Natural killer cell treated with Interleukin-12 subunit alpha and Interleukin-12 subunit beta and Interleukin-15 and Interleukin-18, amount 100 ng/mL, for 72 hours (primary cell): ENCODE data around the gene TUBGCP6. TPM values are rescaled to one million over a fixed set of nuclear protein-coding genes. Genes with fewer than 3 reads are reported as not detected.

Experiments used
- ATAC-seq, 2 donors: fragments of 150-1000 bp; cut with Tn5 transposase in 1 of 2; sonication (Bioruptor Pico), chemical (Tn5 transposase) in 1 of 2; 2 replicates each; pipeline ENCODE4 v1.10.0; 2021
- DNase-seq: peaks from one replicate; pipeline ENCODE4 v3.0.0; 2022; ENCODE audit warnings: low spot score
- H3K27ac Mint-ChIP-seq, 2 donors: 1 replicate in 1 of 2; 2 replicates in 1 of 2; pipeline ENCODE4 v1.8.0; 2022; ENCODE audit warnings: mixed read lengths in 2 of 2, mild to moderate bottlenecking in 1 of 2, moderate library complexity in 1 of 2
- H3K27me3 Mint-ChIP-seq, 2 donors: 1 replicate in 1 of 2; 2 replicates in 1 of 2; pipeline ENCODE4 v1.8.0; 2022; ENCODE audit warnings: mixed read lengths in 2 of 2
- H3K36me3 Mint-ChIP-seq: one replicate; pipeline ENCODE4 v1.8.0; 2022; ENCODE audit warnings: mixed read lengths
- H3K4me1 Mint-ChIP-seq, 2 donors: 1 replicate in 1 of 2; 2 replicates in 1 of 2; pipeline ENCODE4 v1.8.0; 2022; ENCODE audit warnings: low read depth in 2 of 2, mixed read lengths in 2 of 2, mild to moderate bottlenecking in 1 of 2
- H3K4me3 Mint-ChIP-seq: one replicate; pipeline ENCODE4 v1.8.0; 2022; ENCODE audit warnings: mixed read lengths
- H3K9me3 Mint-ChIP-seq: 2 replicates; pipeline ENCODE4 v1.8.0; 2022; ENCODE audit warnings: mixed read lengths
- total RNA-seq, 2 donors: library from RNA; stranded (reverse); gene quantifications; one replicate each; pipeline ENCODE4 v1.2.3, GENCODE V29; 2022

The TUBGCP6 gene
- total RNA-seq, 2 donors from 2014 or later = 47.6 to 80.1 TPM

DNA sequence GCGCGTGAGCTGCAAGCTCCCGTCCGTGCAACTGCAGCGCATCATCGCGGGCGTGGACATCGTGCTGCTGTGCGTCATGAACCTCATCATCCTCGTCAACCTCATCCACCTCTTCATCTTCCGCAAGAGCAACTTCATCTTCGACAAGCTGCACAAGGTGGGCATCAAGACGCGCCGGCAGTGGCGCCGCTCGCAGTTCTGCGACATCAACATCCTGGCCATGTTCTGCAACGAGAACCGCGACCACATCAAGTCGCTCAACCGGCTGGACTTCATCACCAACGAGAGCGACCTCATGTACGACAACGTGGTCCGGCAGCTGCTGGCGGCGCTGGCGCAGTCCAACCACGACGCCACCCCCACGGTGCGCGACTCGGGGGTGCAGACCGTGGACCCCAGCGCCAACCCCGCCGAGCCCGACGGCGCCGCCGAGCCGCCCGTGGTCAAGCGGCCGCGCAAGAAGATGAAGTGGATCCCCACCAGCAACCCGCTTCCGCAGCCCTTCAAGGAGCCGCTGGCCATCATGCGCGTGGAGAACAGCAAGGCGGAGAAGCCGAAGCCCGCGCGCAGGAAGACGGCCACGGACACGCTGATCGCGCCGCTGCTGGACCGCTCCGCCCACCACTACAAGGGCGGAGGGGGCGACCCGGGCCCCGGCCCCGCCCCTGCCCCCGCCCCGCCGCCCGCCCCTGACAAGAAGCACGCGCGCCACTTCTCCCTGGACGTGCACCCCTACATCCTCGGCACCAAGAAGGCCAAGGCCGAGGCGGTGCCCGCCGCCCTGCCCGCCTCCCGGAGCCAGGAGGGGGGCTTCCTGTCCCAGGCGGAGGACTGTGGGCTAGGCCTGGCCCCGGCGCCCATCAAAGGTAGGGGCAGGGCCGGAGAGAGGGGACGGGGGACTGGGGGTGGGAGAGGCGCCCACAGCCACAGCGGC is 67.0 kb downstream of the TUBGCP6 start:
- H3K27me3 Mint-ChIP-seq = peaks cover 0 to 11% of the 10 kb centered on the region in 2 donors
- H3K4me3 Mint-ChIP-seq = no peak overlapping the region
- no peaks in the 10 kb centered on the region for H3K9me3 Mint-ChIP-seq
- ATAC-seq (no peak), DNase-seq (no peak)
- no peaks in the 10 kb centered on the region for H3K36me3 Mint-ChIP-seq
- H3K4me1 Mint-ChIP-seq = peaks cover 0 to 10% of the 10 kb centered on the region in 2 donors
- H3K27ac Mint-ChIP-seq = no peak overlapping the region

DNA sequence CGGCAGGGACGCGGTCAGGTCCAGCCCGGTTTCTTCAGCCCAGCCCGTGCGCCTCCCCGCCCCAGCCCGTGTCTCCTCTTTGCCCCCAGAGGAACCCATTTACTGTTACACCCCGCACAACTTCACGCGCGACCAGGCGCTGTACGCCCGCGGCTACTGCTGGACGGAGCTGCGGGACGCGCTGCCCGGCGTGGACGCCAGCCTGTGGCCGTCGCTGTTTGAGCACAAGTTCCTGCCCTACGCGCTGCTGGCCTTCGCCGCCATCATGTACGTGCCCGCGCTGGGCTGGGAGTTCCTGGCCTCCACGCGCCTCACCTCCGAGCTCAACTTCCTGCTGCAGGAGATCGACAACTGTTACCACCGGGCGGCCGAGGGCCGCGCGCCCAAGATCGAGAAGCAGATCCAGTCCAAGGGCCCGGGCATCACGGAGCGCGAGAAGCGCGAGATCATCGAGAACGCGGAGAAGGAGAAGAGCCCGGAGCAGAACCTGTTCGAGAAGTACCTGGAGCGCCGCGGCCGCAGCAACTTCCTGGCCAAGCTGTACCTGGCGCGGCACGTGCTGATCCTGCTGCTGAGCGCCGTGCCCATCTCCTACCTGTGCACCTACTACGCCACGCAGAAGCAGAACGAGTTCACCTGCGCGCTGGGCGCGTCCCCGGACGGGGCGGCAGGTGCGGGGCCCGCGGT is 67.8 kb downstream of the TUBGCP6 start:
- H3K27me3 Mint-ChIP-seq = peaks cover 0 to 16% of the 10 kb centered on the region in 2 donors
- peaks cover 0 to 10% of the 10 kb centered on the region in 2 donors for H3K4me1 Mint-ChIP-seq
- H3K36me3 Mint-ChIP-seq = no peaks in the 10 kb centered on the region
- H3K27ac Mint-ChIP-seq = no peak overlapping the region
- H3K9me3 Mint-ChIP-seq = no peaks in the 10 kb centered on the region
- no peak overlapping the region for H3K4me3 Mint-ChIP-seq
- DNase-seq (no peak), ATAC-seq (no peak)

DNA sequence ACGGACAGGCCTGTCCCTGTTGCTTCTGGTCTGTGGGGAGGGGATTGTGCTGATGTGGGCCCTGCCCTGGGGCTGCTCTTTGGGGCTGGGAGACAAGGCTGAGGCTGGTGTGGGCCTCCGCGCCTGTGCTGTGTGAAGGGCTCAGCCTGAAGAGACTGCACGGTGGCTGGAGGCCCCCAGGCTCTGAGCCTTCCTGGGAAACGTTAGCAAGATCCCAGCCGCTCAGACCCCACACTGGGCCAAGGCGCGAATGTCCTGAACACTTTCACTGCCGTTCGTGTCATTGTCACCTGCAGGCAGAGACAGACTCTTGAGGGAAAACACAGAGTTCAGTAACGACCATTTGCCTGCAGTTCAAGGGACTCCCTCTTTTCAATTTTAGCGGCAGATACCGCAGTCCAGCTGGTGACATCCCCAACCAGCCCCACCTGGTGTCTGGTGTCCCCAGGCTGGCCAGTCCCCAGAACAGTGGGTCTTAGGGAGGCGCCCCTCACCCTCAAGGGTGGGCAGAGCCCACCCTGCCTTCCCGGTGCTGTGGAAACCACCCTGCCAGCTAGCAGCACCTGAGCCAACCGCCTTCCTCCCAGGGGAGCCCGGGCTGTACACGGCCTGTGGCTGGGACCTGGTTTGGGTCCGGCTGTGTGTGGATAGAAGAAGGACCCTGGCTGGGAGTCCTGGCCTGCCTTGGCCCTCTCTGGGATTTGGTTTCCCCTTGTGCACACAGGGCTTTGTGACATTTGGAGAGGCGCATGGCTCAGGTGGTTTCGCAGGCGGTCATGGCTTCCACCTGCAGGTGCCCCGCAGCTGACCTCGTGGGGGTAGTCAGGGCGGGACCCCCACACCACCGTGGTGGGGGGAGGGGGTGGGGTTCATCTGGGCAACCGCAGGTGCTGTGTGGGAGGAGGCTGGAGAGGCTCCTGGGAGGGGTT is 68.6 kb downstream of the TUBGCP6 start:
- Mint-ChIP-seq H3K27me3 (peaks cover 0 to 16% of the 10 kb centered on the region in 2 donors), H3K27ac (no peak overlapping the region), H3K4me3 (no peak overlapping the region), H3K4me1 (peaks cover 0 to 10% of the 10 kb centered on the region in 2 donors), H3K9me3 (no peaks in the 10 kb centered on the region), H3K36me3 (no peaks in the 10 kb centered on the region)
- DNase-seq (no peak), ATAC-seq (no peak)

GRCh38 chr22:50175191-50175461 is 69.7 kb downstream of the TUBGCP6 start:
- peaks cover 0 to 13% of the 10 kb centered on the region in 2 donors for H3K4me1 Mint-ChIP-seq
- ATAC-seq = no peak
- H3K4me3 Mint-ChIP-seq = no peak overlapping the region
- no peaks in the 10 kb centered on the region for H3K36me3 Mint-ChIP-seq
- H3K27ac Mint-ChIP-seq = no peak overlapping the region
- peaks cover 0 to 20% of the 10 kb centered on the region in 2 donors for H3K27me3 Mint-ChIP-seq
- no peaks in the 10 kb centered on the region for H3K9me3 Mint-ChIP-seq
- DNase-seq = no peak

DNA sequence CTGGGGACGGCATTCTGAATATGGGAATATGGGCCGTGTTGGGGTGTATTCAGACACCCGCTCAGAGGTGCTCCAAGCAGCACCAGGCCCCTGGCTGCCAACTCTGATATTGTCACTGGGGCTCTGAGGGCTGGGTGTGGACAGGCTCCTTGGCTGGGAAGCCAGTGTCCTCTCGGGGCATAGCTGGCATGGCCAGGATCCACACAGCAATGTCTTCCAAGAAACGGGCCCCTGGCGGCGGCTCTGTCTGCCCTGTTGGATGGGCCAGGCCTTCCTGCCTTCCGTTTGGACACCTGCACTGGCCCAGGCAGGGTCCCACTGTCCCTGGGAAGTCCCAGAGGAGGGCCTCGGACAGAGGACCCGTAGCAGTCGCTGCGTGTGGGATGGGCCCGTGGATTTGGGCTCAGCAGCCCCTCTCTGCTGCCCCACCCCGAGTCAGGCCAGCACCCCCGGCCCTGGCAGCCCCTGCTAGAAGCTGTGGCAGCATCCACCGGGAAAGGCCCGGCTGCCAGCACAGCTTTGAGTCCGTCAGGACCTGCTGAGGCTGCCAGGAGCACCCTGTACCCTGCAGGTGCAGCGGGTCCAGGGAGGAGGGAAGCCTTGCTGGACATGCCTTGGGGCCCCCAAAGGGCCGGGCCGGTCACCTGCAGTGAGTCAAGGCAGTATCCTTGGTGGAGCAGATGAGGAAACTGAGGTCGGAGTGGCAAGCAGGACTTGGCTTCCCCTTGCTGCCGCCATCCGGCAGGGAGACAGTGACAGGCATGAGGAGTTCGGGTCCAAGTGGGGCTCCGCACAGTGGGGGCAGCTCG is 70.2 kb downstream of the TUBGCP6 start:
- H3K27ac Mint-ChIP-seq = no peak overlapping the region
- DNase-seq = no peak
- peaks cover 0 to 10% of the 10 kb centered on the region in 2 donors for H3K4me1 Mint-ChIP-seq

DNA sequence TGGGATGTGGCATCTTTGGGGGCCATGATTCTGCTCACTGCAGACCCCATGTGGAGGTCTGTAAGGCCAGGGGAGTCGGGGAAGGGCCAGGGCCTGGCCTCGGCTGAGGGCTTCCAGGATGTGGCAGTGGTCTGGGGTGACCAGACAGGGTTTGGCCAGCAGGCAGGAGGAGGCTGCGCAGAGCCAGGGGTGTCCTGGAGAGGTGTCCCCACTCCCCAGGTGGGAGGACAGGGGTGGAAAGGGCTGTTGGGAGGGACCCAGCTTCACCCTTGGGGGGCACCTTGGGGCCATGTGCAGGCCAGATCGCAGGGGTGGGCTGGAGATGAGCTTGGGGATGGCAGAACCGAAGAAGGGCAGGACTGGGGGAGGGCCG is 70.9 kb downstream of the TUBGCP6 start:
- H3K27me3 Mint-ChIP-seq = peaks cover 3 to 18% of the 10 kb centered on the region in 2 donors
- ATAC-seq (no peak), DNase-seq (no peak)
- peaks cover 0 to 12% of the 10 kb centered on the region in 2 donors for H3K4me1 Mint-ChIP-seq
- no peaks in the 10 kb centered on the region for H3K9me3 Mint-ChIP-seq
- no peaks in the 10 kb centered on the region for H3K36me3 Mint-ChIP-seq
- H3K4me3 Mint-ChIP-seq = no peak overlapping the region
- H3K27ac Mint-ChIP-seq = no peak overlapping the region

More for the DNA sequence above, 70.2 kb downstream of the TUBGCP6 start:
- peaks cover 0 to 17% of the 10 kb centered on the region in 2 donors for H3K27me3 Mint-ChIP-seq
- H3K9me3 Mint-ChIP-seq = no peaks in the 10 kb centered on the region
- no peaks in the 10 kb centered on the region for H3K36me3 Mint-ChIP-seq
- H3K4me3 Mint-ChIP-seq = no peak overlapping the region
- no peak for ATAC-seq

- Mint-ChIP-seq H3K27ac (no peak overlapping the region), H3K27me3 (peaks cover 9 to 23% of the 10 kb centered on the region in 2 donors), H3K4me3 (no peak overlapping the region), H3K9me3 (no peaks in the 10 kb centered on the region), H3K36me3 (no peaks in the 10 kb centered on the region), H3K4me1 (peaks cover 0 to 17% of the 10 kb centered on the region in 2 donors)
- no peak for DNase-seq
- no peak for ATAC-seq
Observed at GRCh38 chr22:50173311-50173982, 71.4 kb downstream of the TUBGCP6 start.

GRCh38 chr22:50171965-50172421 is 72.8 kb downstream of the TUBGCP6 start:
- Mint-ChIP-seq H3K27me3 (peaks cover 18 to 27% of the 10 kb centered on the region in 2 donors), H3K9me3 (no peaks in the 10 kb centered on the region), H3K4me1 (peaks cover 0 to 13% of the 10 kb centered on the region in 2 donors), H3K4me3 (peak overlapping the region; percentile 39), H3K36me3 (no peaks in the 10 kb centered on the region), H3K27ac (no peak overlapping the region)
- ATAC-seq = no peak
- DNase-seq = no peak

GRCh38 chr22:50171319-50171964 is 73.4 kb downstream of the TUBGCP6 start:
- Mint-ChIP-seq H3K4me1 (peaks cover 0 to 13% of the 10 kb centered on the region in 2 donors), H3K36me3 (no peaks in the 10 kb centered on the region), H3K4me3 (peak overlapping the region; percentile 82), H3K27me3 (peaks cover 18 to 25% of the 10 kb centered on the region in 2 donors), H3K9me3 (no peaks in the 10 kb centered on the region), H3K27ac (peak overlapping the region in 1 of 2 donors; percentile 69)
- ATAC-seq (no peak), DNase-seq (no peak)

- Mint-ChIP-seq H3K4me1 (peaks cover 0 to 13% of the 10 kb centered on the region in 2 donors), H3K9me3 (no peaks in the 10 kb centered on the region), H3K4me3 (peak within 1 kb of the TSS; percentile 82), H3K27ac (peak within 1 kb of the TSS in 1 of 2 donors; percentile 69), H3K36me3 (no peaks in the 10 kb centered on the region), H3K27me3 (peaks cover 18 to 25% of the 10 kb centered on the region in 2 donors)
- ATAC-seq = peak; percentile 35 to 41
- DNase-seq = no peak
Observed at GRCh38 chr22:50170453-50171318, 74.1 kb downstream of the TUBGCP6 start, which contains the start of gene PANX2. Gene PANX2, plus strand, starts transcription at chr22:50170731. Its CDS starts 0 bp downstream, at chr22:50170731.

GRCh38 chr22:50169774-50170341 is 75.0 kb downstream of the TUBGCP6 start:
- peak; percentile 78 to 91 for ATAC-seq
- H3K27me3 Mint-ChIP-seq = peaks cover 18 to 25% of the 10 kb centered on the region in 2 donors
- no peaks in the 10 kb centered on the region for H3K9me3 Mint-ChIP-seq
- no peaks in the 10 kb centered on the region for H3K36me3 Mint-ChIP-seq
- peaks cover 0 to 13% of the 10 kb centered on the region in 2 donors for H3K4me1 Mint-ChIP-seq
- H3K4me3 Mint-ChIP-seq = peak overlapping the region; percentile 79
- peak overlapping the region in 1 of 2 donors; percentile 62 for H3K27ac Mint-ChIP-seq
- DNase-seq = no peak
